Activated T-helper 1 cell treated with Interleukin-2 at 50 U/mL for 16 hours (primary cell): ENCODE measurements around the gene EHF.
"Not testable (repeated sequence)": the region's sequence is repeated elsewhere in the genome, so short reads cannot be mapped to it uniquely, and the experiment has no call there.

Source experiments
- DNase-seq: peaks from one replicate; pipeline ENCODE4 v3.0.0-alpha.2; 2020; ENCODE audit warnings: low read depth

The EHF gene

GRCh38 chr11:34620820-34621792, at the start of gene EHF:
Gene EHF, plus strand, starts transcription at chr11:34621093. Its CDS starts 21,538 bp downstream, at chr11:34642631.
- DNase-seq: no peak

GRCh38 chr11:34573537-34573936, 47.4 kb upstream of the EHF start:
- DNase-seq: no peak

GRCh38 chr11:34575261-34575660, 45.6 kb upstream of the EHF start:
- no peak for DNase-seq

GRCh38 chr11:34575671-34576070, 45.2 kb upstream of the EHF start:
- no peak for DNase-seq

GRCh38 chr11:34576331-34576730, 44.6 kb upstream of the EHF start:
- DNase-seq: no peak

- DNase-seq: no peak
Observed at GRCh38 chr11:34583818-34584217, 37.1 kb upstream of the EHF start.

- no peak for DNase-seq
Observed at GRCh38 chr11:34585304-34585734, 35.6 kb upstream of the EHF start.

GRCh38 chr11:34585735-34586487, 35.0 kb upstream of the EHF start:
- DNase-seq: no peak

- no peak for DNase-seq
Observed at GRCh38 chr11:34586488-34587281, 34.2 kb upstream of the EHF start.

- no peak for DNase-seq
Observed at GRCh38 chr11:34587282-34587677, 33.6 kb upstream of the EHF start.

- DNase-seq: no peak
Observed at GRCh38 chr11:34588023-34588422, 32.9 kb upstream of the EHF start.

GRCh38 chr11:34588701-34589100, 32.2 kb upstream of the EHF start:
- no peak for DNase-seq

GRCh38 chr11:34589177-34589576, 31.7 kb upstream of the EHF start:
- DNase-seq: not testable (repeated sequence)

- no peak for DNase-seq
Observed at GRCh38 chr11:34593085-34593484, 27.8 kb upstream of the EHF start.

GRCh38 chr11:34594603-34595002, 26.3 kb upstream of the EHF start:
- no peak for DNase-seq

- no peak for DNase-seq
Observed at GRCh38 chr11:34595391-34595790, 25.5 kb upstream of the EHF start.

GRCh38 chr11:34595960-34596644, 24.8 kb upstream of the EHF start:
- DNase-seq: no peak

- DNase-seq: no peak
Observed at GRCh38 chr11:34599406-34599945, 21.4 kb upstream of the EHF start.

- DNase-seq: no peak
Observed at GRCh38 chr11:34600339-34601084, 20.4 kb upstream of the EHF start.

GRCh38 chr11:34601085-34601444, 19.8 kb upstream of the EHF start:
- DNase-seq: no peak

- no peak for DNase-seq
Observed at GRCh38 chr11:34601609-34602008, 19.3 kb upstream of the EHF start.
